ENCODE measurements around the gene CCDC117. TPM values are rescaled to one million over a fixed set of nuclear protein-coding genes. Genes with fewer than 3 reads are reported as not detected.

CCDC117 gene
- total and polyA plus RNA-seq, 8 donors: 7.1 to 28.6 (median 13.8) TPM

DNA sequence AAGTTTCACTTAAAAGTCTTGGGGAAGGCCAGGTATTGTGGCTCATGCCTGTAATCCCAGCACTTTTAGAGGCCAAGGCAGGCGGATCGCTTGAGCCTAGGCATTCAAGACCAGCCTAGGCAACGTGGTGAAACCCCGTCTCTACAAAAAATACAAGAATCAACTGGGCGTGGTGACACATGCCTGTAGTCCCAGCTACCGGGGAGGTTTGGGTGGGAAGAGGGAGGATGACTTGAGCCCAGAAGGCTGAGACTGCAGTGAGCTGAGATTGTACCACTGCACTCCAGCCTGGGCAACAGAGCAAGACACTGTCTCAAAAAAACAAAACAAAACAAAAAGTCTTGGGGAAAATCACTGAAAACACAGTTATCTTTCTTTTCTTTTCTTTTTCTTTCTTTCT lies 43.2 kb downstream of the CCDC117 start:
- Histone ChIP-seq H3K27me3 (no peaks in the 10 kb centered on the region), H3K27ac (peak overlapping the region; percentile 13 to 90 (median 87)), H3K36me3 (no peaks in the 10 kb centered on the region), H3K9me3 (no peaks in the 10 kb centered on the region), H3K4me3 (no peak overlapping the region), H3K4me1 (peaks cover 73 to 100% (median 88%) of the 10 kb centered on the region in 4 donors)
- DNase-seq: no peak
- WGBS, 5 donors: 64 to 79% (median 70%) methylated on average over 6 of the region's 6 CpGs
- intact Hi-C loops (cut with DNase I; ENCODE audit: low total_unique reads): no loop called here
- TF ChIP-seq POLR2A (IDR thresholded peaks at IDR 0.05): no peak
- no peak for TF ChIP-seq CTCF (IDR thresholded peaks at IDR 0.05)
- TF ChIP-seq POLR2AphosphoS5 (IDR thresholded peaks at IDR 0.05): no peak
- no peak for TF ChIP-seq EP300 (IDR thresholded peaks at IDR 0.05)

DNA sequence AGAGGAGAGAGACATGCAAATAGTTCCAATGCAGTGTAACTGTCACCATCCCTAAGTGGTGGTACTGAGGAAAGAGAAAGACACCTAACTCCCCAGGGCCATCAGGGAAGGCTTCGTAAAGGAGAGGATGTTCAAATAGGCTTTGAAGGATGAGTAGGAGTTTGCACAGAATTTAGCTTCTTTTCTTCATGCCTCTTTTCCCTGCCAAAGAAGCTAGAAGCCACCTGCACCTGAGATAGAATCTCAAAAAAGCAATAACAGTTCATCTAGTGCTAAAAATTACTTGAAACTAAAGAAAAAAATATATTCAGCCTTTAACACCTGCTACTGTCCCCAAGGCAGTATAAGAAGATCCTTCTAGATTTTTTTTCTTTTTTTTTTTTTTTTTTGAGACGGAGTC lies 44.6 kb downstream of the CCDC117 start:
- TF ChIP-seq POLR2AphosphoS5 (IDR thresholded peaks at IDR 0.05) (no peak), POLR2A (IDR thresholded peaks at IDR 0.05) (no peak), CTCF (IDR thresholded peaks at IDR 0.05) (no peak), EP300 (IDR thresholded peaks at IDR 0.05) (no peak)
- DNase-seq: no peak
- intact Hi-C loops (cut with DNase I; ENCODE audit: low total_unique reads): no loop called here
- Histone ChIP-seq H3K36me3 (no peaks in the 10 kb centered on the region), H3K27me3 (no peaks in the 10 kb centered on the region), H3K4me3 (no peak overlapping the region), H3K4me1 (peaks cover 68 to 98% (median 84%) of the 10 kb centered on the region in 4 donors), H3K9me3 (no peaks in the 10 kb centered on the region), H3K27ac (peak overlapping the region; percentile 78 to 92 (median 88))
- 69 to 100% (median 98%) methylated on average over 2 of the region's 2 CpGs for WGBS, 5 donors

GRCh38 chr22:28817919-28818859 lies 45.7 kb downstream of the CCDC117 start:
- H3K27me3 ChIP-seq: no peaks in the 10 kb centered on the region
- peaks cover 63 to 98% (median 83%) of the 10 kb centered on the region in 4 donors for H3K4me1 ChIP-seq
- DNase-seq: peak; percentile 89 to 93
- 49 to 62% (median 52%) methylated on average over 14 of the region's 14 CpGs for WGBS, 5 donors
- no peaks in the 10 kb centered on the region for H3K9me3 ChIP-seq
- peak overlapping the region; percentile 78 to 92 (median 88) for H3K27ac ChIP-seq
- H3K4me3 ChIP-seq: no peak overlapping the region
- peaks cover 0 to 4% (median 0%) of the 10 kb centered on the region in 4 donors for H3K36me3 ChIP-seq
- TF ChIP-seq POLR2AphosphoS5 (IDR thresholded peaks at IDR 0.05) (peak; percentile 34 to 88 (median 75)), EP300 (IDR thresholded peaks at IDR 0.05) (no peak)
- intact Hi-C loops (cut with DNase I; ENCODE audit: low total_unique reads): no loop called here

DNA sequence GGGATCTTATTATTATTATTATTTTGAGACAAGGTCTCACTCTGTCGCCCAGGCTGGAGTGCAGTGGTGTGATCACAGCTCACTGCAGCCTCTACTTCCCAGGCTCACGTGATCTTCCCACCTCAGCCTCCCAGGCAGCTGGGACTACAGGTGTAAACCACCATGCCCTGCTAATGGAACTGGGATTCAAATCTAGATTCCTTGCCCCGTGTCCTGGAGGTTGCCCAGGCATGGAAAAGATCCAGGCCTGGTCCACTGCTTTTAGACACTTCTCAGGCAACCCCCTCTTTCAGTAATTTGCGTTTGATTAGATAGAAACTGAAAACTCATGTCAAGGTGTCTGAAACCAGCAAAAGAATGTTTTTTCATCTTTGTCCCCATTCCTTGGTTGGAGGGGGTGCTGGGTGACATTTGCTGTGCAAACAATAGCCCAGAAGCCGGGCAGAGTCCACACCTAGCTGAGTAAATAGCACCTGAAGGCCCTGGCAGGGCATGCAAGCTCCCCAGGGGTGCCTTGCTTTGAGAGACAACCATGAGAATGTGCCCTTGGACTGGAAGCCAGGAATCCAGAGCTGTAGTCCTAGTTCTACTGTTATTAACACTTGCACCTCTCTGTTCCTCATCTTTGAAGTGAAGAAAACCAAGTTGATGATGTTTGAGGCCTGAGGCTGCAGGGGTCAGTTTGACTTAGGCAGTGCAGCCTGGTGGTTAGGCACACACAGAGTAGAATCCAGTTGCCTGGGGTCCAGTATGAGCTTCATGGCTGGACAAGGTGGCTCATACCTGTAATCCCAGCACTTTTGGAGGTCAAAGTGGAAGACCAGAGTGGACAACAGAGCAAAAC lies 47.0 kb downstream of the CCDC117 start:
- DNase-seq: peak; percentile 81 to 86
- peak in 1 of 3 donors; percentile 9 for TF ChIP-seq POLR2AphosphoS5 (IDR thresholded peaks at IDR 0.05)
- TF ChIP-seq EP300 (IDR thresholded peaks at IDR 0.05): no peak
- no peak for TF ChIP-seq CTCF (IDR thresholded peaks at IDR 0.05)
- TF ChIP-seq POLR2A (IDR thresholded peaks at IDR 0.05): no peak
- intact Hi-C loops (cut with DNase I; ENCODE audit: low total_unique reads): no loop called here
- Histone ChIP-seq H3K27me3 (no peaks in the 10 kb centered on the region), H3K36me3 (peaks cover 0 to 4% (median 0%) of the 10 kb centered on the region in 4 donors), H3K9me3 (no peaks in the 10 kb centered on the region), H3K4me1 (peaks cover 50 to 93% (median 79%) of the 10 kb centered on the region in 4 donors), H3K4me3 (peak overlapping the region in 1 of 4 donors; percentile 10), H3K27ac (peak overlapping the region; percentile 78 to 97 (median 88))
- WGBS, 5 donors: 22 to 64% (median 36%) methylated on average over 5 of the region's 5 CpGs
